Immature natural killer cell (primary cell): ENCODE results near the gene WNK2. TPM values are rescaled to one million over a fixed set of nuclear protein-coding genes. Genes with fewer than 3 reads are reported as not detected.

ENCODE experiments used
- DNase-seq, 3 donors: peaks; one replicate each; pipeline ENCODE4 v3.0.0; 2022; ENCODE audit warnings: mixed read lengths in 1 of 3
- H3K27ac Mint-ChIP-seq, 6 donors: one replicate each; pipeline ENCODE4 v1.8.0; 2020; ENCODE audit warnings: mixed read lengths in 6 of 6, mild to moderate bottlenecking in 5 of 6, inconsistent platforms in 4 of 6, moderate library complexity in 3 of 6
- H3K27me3 Mint-ChIP-seq, 3 donors: one replicate each; pipeline ENCODE4 v1.8.0; 2020 to 2021; ENCODE audit warnings: low read depth in 3 of 3, mild to moderate bottlenecking in 3 of 3, mixed read lengths in 3 of 3, moderate library complexity in 3 of 3, inconsistent platforms in 1 of 3
- H3K36me3 Mint-ChIP-seq, 3 donors: one replicate each; pipeline ENCODE4 v1.8.0; 2020; ENCODE audit warnings: mixed read lengths in 3 of 3, inconsistent platforms in 2 of 3, mild to moderate bottlenecking in 2 of 3
- H3K4me1 Mint-ChIP-seq, 2 donors: one replicate each; pipeline ENCODE4 v1.8.0; 2020; ENCODE audit warnings: inconsistent platforms in 2 of 2, mild to moderate bottlenecking in 2 of 2, mixed read lengths in 2 of 2, moderate library complexity in 1 of 2
- H3K4me3 Mint-ChIP-seq, 5 donors: one replicate each; pipeline ENCODE4 v1.8.0; 2020; ENCODE audit warnings: mild to moderate bottlenecking in 5 of 5, mixed read lengths in 5 of 5, inconsistent platforms in 3 of 5, moderate library complexity in 3 of 5
- H3K9me3 Mint-ChIP-seq, 6 donors: one replicate each; pipeline ENCODE4 v1.8.0; 2020; ENCODE audit warnings: mild to moderate bottlenecking in 6 of 6, mixed read lengths in 6 of 6, inconsistent platforms in 4 of 6, moderate library complexity in 3 of 6
- polyA plus RNA-seq, 3 donors: library from polyadenylated mRNA; unstranded; fragments of 300-500 nt; fragmentation: Illumina TruSeq; gene quantifications; one replicate each; pipeline ENCODE4 v1.2.3, GENCODE V29; 2021

WNK2 gene
- polyA plus RNA-seq, 3 donors from 2014 or later, result not detected

DNA sequence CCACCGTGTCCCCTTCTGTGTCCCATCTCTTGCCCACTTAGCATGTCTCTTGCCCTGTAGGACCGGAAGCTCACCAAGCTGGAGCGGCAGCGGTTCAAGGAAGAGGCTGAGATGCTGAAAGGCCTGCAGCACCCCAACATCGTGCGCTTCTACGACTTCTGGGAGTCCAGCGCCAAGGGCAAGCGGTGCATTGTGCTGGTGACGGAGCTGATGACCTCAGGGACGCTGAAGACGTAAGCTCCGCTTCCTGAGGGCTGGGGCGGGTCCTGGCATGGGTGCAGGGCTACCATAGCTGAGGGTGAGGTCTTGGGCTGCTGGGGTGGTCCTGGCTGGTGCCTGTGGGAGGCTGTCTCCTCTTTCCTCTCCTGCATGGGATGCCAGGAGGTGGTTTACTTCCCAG lies 45.7 kb downstream of the WNK2 start:
- Mint-ChIP-seq H3K27ac (no peak overlapping the region), H3K4me3 (no peak overlapping the region), H3K36me3 (no peaks in the 10 kb centered on the region), H3K27me3 (peaks cover 19 to 27% (median 24%) of the 10 kb centered on the region in 3 donors), H3K4me1 (peaks cover 4 to 6% of the 10 kb centered on the region in 2 donors), H3K9me3 (no peaks in the 10 kb centered on the region)
- DNase-seq, result no peak

DNA sequence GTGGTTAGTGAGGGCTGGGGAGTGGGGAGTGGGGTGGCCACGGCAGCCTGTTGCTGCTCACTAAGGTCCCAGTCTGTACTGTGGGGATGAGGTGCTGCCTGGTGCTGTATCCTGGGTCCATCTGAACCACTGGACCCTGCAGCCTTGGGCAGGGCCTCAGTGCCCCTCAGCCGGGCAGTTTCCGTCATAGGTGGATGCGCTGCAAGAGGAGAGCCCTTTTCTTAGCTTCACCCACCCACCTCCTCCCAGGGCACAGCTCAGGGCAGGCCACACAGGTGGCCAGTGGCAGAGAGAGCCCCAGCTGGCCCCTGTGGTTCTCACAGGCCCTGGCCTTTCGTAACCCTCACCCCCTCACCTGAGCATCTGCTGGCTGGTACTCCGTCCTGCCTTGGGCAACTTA lies 46.2 kb downstream of the WNK2 start:
- Mint-ChIP-seq H3K27ac (no peak overlapping the region), H3K4me3 (no peak overlapping the region), H3K36me3 (no peaks in the 10 kb centered on the region), H3K9me3 (no peaks in the 10 kb centered on the region), H3K27me3 (peaks cover 21 to 31% (median 24%) of the 10 kb centered on the region in 3 donors), H3K4me1 (peaks cover 4 to 6% of the 10 kb centered on the region in 2 donors)
- DNase-seq, result no peak

DNA sequence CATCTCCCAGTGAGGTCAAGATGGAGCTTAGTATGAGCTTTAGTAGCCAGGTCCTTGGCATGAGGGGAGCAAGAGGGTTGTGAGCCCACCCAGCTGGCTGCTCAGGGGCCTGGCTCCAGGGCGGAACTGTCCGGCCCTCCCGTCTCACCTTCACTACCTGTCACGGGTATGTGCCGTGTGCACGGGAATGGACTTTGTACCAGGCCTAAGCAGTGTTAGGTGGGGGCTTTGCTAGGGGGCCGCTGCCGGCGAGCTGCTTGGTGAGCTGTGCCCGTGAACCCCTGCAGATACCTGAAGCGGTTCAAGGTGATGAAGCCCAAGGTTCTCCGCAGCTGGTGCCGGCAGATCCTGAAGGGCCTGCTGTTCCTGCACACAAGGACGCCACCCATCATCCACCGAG lies 46.7 kb downstream of the WNK2 start:
- Mint-ChIP-seq H3K27me3 (peaks cover 22 to 31% (median 24%) of the 10 kb centered on the region in 3 donors), H3K4me3 (no peak overlapping the region), H3K9me3 (no peaks in the 10 kb centered on the region), H3K4me1 (peaks cover 4 to 6% of the 10 kb centered on the region in 2 donors), H3K36me3 (no peaks in the 10 kb centered on the region), H3K27ac (no peak overlapping the region)
- DNase-seq, result no peak

GRCh38 chr9:93231121-93231694 lies 47.3 kb downstream of the WNK2 start:
- peaks cover 0 to under 1% (median 0%) of the 10 kb centered on the region in 6 donors for H3K9me3 Mint-ChIP-seq
- peaks cover 8 to 9% of the 10 kb centered on the region in 2 donors for H3K4me1 Mint-ChIP-seq
- H3K27me3 Mint-ChIP-seq, result peaks cover 21 to 28% (median 23%) of the 10 kb centered on the region in 3 donors
- H3K4me3 Mint-ChIP-seq, result peak overlapping the region in 1 of 5 donors; percentile 52
- H3K27ac Mint-ChIP-seq, result peak overlapping the region in 1 of 6 donors; percentile 35
- DNase-seq, result peak in 2 of 3 donors; percentile 13 to 18
- no peaks in the 10 kb centered on the region for H3K36me3 Mint-ChIP-seq

- DNase-seq, result no peak
- Mint-ChIP-seq H3K36me3 (no peaks in the 10 kb centered on the region), H3K4me3 (no peak overlapping the region), H3K9me3 (peaks cover 0 to 3% (median under 1%) of the 10 kb centered on the region in 6 donors), H3K4me1 (peaks cover 13 to 14% of the 10 kb centered on the region in 2 donors), H3K27me3 (peaks cover 19 to 29% (median 22%) of the 10 kb centered on the region in 3 donors), H3K27ac (no peak overlapping the region)
Observed at GRCh38 chr9:93231716-93232115, 47.8 kb downstream of the WNK2 start.

DNA sequence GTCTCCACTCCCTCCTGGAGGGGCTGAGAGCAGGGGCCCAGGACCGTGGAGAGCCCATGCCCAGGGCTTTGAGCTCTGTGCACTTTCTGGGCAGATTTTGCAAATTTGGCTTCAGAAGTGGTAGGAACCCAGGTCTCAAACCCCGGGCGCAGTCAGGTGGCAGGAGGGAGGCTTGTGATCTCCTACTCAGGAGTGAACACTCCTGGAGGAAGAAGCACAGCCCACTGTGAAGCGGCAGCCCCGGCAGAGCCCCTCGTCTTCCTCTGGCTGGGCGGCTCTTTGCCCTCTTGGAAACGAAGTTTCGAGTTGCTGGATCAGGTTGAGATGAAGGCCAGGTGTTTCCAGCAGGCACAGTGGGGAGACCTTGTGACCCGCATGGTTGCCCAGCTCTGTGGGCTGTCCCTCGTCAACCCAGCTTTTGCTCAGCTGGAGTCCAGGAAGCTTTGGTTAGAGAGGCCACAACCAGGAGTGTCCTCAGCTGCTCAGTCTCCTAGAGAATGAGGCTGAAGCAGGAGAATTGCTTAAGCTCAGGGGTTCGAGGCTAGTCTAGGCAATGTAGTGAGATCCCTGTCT lies 48.5 kb downstream of the WNK2 start:
- no peak for DNase-seq
- Mint-ChIP-seq H3K36me3 (peaks cover 0 to 4% (median 0%) of the 10 kb centered on the region in 3 donors), H3K27me3 (peaks cover 23 to 31% (median 26%) of the 10 kb centered on the region in 3 donors), H3K9me3 (peaks cover 5 to 10% (median 8%) of the 10 kb centered on the region in 6 donors), H3K4me1 (peaks cover 21 to 22% of the 10 kb centered on the region in 2 donors), H3K4me3 (no peak overlapping the region), H3K27ac (no peak overlapping the region)

- no peak for DNase-seq
- peaks cover 0 to 4% (median 0%) of the 10 kb centered on the region in 3 donors for H3K36me3 Mint-ChIP-seq
- H3K4me1 Mint-ChIP-seq, result peaks cover 26 to 27% of the 10 kb centered on the region in 2 donors
- peaks cover 6 to 14% (median 10%) of the 10 kb centered on the region in 6 donors for H3K9me3 Mint-ChIP-seq
- H3K27me3 Mint-ChIP-seq, result peaks cover 25 to 32% (median 31%) of the 10 kb centered on the region in 3 donors
- no peak overlapping the region for H3K4me3 Mint-ChIP-seq
- H3K27ac Mint-ChIP-seq, result no peak overlapping the region
Observed at GRCh38 chr9:93233033-93233432, 49.1 kb downstream of the WNK2 start.

DNA sequence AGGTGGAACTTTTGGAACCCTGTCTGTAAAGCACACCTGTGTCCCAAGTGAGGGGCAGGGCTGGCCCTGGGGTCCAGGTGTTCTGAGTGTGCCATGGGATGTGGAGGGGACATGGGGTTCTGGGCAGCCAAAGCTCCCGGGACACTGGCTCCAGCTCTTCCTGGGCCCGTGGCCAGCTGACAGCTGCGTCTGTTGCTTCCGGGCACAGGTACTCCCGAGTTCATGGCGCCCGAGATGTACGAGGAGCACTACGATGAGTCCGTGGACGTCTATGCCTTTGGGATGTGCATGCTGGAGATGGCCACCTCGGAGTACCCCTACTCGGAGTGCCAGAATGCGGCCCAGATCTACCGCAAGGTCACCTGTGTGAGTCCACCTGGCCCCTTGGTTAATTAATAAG lies 50.7 kb downstream of the WNK2 start:
- H3K27me3 Mint-ChIP-seq, result peaks cover 17 to 32% (median 27%) of the 10 kb centered on the region in 3 donors
- no peak overlapping the region for H3K4me3 Mint-ChIP-seq
- no peak overlapping the region for H3K27ac Mint-ChIP-seq
- H3K9me3 Mint-ChIP-seq, result peaks cover 6 to 15% (median 10%) of the 10 kb centered on the region in 6 donors
- peaks cover 35 to 37% of the 10 kb centered on the region in 2 donors for H3K4me1 Mint-ChIP-seq
- H3K36me3 Mint-ChIP-seq, result peaks cover 0 to 4% (median 0%) of the 10 kb centered on the region in 3 donors
- DNase-seq, result no peak

GRCh38 chr9:93235300-93235960 lies 51.5 kb downstream of the WNK2 start:
- peaks cover 0 to 4% (median 0%) of the 10 kb centered on the region in 3 donors for H3K36me3 Mint-ChIP-seq
- H3K27me3 Mint-ChIP-seq, result peaks cover 23 to 35% (median 27%) of the 10 kb centered on the region in 3 donors
- no peak overlapping the region for H3K27ac Mint-ChIP-seq
- peaks cover 6 to 15% (median 10%) of the 10 kb centered on the region in 6 donors for H3K9me3 Mint-ChIP-seq
- no peak for DNase-seq
- H3K4me3 Mint-ChIP-seq, result no peak overlapping the region
- H3K4me1 Mint-ChIP-seq, result peaks cover 36 to 41% of the 10 kb centered on the region in 2 donors

DNA sequence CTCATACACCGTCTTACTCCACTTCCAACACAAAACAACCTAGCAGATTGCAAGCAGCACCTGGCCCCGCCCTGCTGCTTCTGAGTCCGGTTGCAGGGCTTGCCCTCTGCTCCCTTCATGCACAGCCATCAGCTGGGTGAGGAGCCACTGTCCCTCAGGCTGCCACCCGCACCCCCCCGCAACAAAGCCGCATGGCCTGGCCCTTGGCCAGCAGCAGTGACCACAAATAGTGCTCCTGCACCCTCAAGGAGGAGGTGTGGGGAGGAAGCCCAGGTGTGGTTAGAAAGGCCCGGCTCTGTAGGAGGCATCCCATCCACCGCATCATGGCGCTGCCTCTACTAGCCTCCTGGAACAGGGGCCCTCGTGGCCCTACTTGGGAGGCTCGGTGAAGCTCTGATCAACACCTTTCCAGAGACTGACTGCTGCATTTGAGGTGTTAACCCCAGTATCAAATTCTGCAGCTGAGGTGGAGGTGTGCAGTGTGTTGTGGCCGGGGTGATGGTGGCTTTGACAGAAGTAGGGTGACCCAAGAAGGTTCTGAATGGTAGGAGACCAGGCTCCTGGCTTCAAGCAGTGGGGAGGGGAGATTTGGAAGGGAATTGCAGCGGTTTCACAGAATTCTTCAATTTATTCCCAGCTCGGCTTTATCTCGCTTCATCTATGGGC lies 52.7 kb downstream of the WNK2 start:
- DNase-seq, result peak; percentile 59 to 65 (median 65)
- Mint-ChIP-seq H3K4me3 (peak overlapping the region; percentile 50 to 64 (median 55)), H3K9me3 (peaks cover 6 to 15% (median 10%) of the 10 kb centered on the region in 6 donors), H3K36me3 (peaks cover 0 to 4% (median 0%) of the 10 kb centered on the region in 3 donors), H3K27me3 (peaks cover 24 to 34% (median 28%) of the 10 kb centered on the region in 3 donors), H3K4me1 (peaks cover 31 to 37% of the 10 kb centered on the region in 2 donors), H3K27ac (no peak overlapping the region)

GRCh38 chr9:93237540-93237939 lies 53.6 kb downstream of the WNK2 start:
- peak overlapping the region; percentile 50 to 64 (median 55) for H3K4me3 Mint-ChIP-seq
- H3K4me1 Mint-ChIP-seq, result peaks cover 31 to 37% of the 10 kb centered on the region in 2 donors
- H3K9me3 Mint-ChIP-seq, result peaks cover 6 to 15% (median 10%) of the 10 kb centered on the region in 6 donors
- H3K27me3 Mint-ChIP-seq, result peaks cover 23 to 30% (median 30%) of the 10 kb centered on the region in 3 donors
- DNase-seq, result peak; percentile 51 to 65 (median 59)
- peak overlapping the region in 4 of 6 donors; percentile 44 to 79 (median 50) for H3K27ac Mint-ChIP-seq
- peaks cover 0 to 4% (median 0%) of the 10 kb centered on the region in 3 donors for H3K36me3 Mint-ChIP-seq

GRCh38 chr9:93238953-93239925 lies 55.3 kb downstream of the WNK2 start:
- peaks cover 6 to 15% (median 10%) of the 10 kb centered on the region in 6 donors for H3K9me3 Mint-ChIP-seq
- H3K27me3 Mint-ChIP-seq, result peaks cover 18 to 27% (median 25%) of the 10 kb centered on the region in 3 donors
- H3K27ac Mint-ChIP-seq, result no peak overlapping the region
- peaks cover 31 to 37% of the 10 kb centered on the region in 2 donors for H3K4me1 Mint-ChIP-seq
- no peak overlapping the region for H3K4me3 Mint-ChIP-seq
- peaks cover 0 to 4% (median 0%) of the 10 kb centered on the region in 3 donors for H3K36me3 Mint-ChIP-seq
- no peak for DNase-seq
